ENCODE results near the gene GLIS2. TPM values are rescaled to one million over a fixed set of nuclear protein-coding genes. Genes with fewer than 3 reads are reported as not detected.

GLIS2 gene
- total and polyA plus RNA-seq, 2 of the 4 experiments (the other 2 are of a cell fraction) = 0.36 to 8.4 TPM

DNA sequence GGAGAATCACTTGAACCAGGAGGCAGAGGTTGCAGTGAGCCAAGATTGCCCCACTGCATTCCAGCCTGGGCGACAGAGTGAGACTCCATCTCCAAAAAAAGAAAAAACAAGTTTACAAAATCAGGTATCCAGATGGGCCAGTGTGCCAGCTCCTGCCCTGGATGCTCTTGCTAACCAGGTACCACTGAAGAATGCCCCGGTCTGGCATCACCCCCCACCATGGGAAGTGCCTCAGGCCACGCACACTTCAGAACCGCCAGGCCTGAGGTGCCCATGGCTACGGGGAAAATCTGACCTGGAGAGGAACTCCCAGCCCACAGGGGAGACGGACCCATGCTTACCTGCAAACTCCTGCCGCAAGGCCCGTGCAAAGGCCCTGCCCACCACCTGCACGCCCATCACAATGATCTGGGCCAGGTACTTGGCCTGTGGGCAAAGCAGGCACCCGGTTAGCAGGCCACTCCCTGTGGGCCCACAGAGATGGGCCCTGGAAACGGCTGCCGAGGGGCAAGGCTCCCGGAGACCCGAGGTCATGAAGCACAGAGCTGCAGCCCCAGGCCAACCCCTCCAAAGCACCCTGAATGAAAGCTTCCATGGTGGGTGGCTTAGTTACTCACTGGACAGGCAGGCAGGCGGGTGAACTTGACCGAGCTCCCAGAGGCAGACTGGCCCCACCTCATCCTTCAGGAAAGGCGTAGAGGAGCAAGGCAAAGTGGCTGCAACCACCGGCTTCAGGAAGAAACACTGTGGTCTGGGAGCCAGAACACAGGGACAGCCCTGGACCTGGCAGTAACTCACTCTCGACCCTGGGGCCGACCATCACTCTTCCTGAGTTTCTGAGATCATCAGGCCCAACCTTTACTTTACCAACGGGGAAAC, 27.2 kb downstream of the GLIS2 start:
- Histone ChIP-seq H3K18ac (ENCODE audit: low read depth, low read length) (no peak overlapping the region), H2BK20ac (ENCODE audit: low read depth, low read length) (no peak overlapping the region), H3K36me3 (ENCODE audit: control insufficient read depth, insufficient read depth, low read length) (peaks cover 17% of the 10 kb centered on the region), H3K4me2 (ENCODE audit: low read depth, low read length) (no peak overlapping the region), H4K5ac (ENCODE audit: low read depth, low read length) (no peak overlapping the region), H4K20me1 (ENCODE audit: insufficient read depth, low read length) (peaks cover 77% of the 10 kb centered on the region), H3K79me1 (ENCODE audit: low read depth in 1 of 2, low read length in 2 of 2) (peaks cover 37 to 86% of the 10 kb centered on the region in 2 experiments), H4K91ac (ENCODE audit: insufficient read depth, low read depth, low read length) (no peak overlapping the region), H3K9me3 (ENCODE audit: control insufficient read depth, insufficient read depth, low read length) (no peaks in the 10 kb centered on the region), H2AK9ac (replicated peaks; ENCODE audit: low read depth, low read length, poor library complexity) (peak overlapping the region; percentile 65), H2BK5ac (ENCODE audit: low read depth, low read length, poor library complexity, severe bottlenecking) (no peak overlapping the region), H3K4me1 (ENCODE audit: control insufficient read depth, insufficient read depth, low read length) (peaks cover 11% of the 10 kb centered on the region; the same call in 1 of the 2 replicates), H3K27ac (ENCODE audit: insufficient read depth, low read length) (no peak overlapping the region), H4K8ac (ENCODE audit: low read depth in 2 of 2, low read length in 2 of 2) (no peak overlapping the region), H3K9ac (ENCODE audit: low read depth, low read length) (no peak overlapping the region), H2BK120ac (ENCODE audit: low read depth, low read length) (no peak overlapping the region), H3K4ac (ENCODE audit: low read depth, low read length) (no peak overlapping the region), H3K9me1 (ENCODE audit: insufficient read depth, low read length) (peaks cover 10% of the 10 kb centered on the region; the same call in 1 of the 2 replicates), H3K23ac (ENCODE audit: low read depth, low read length) (no peak overlapping the region), H3K14ac (replicated peaks; ENCODE audit: low read depth, low read length) (no peak overlapping the region), H2BK15ac (ENCODE audit: low read depth, low read length) (no peak overlapping the region), H3K4me3 (ENCODE audit: insufficient read depth, low read depth, low read length) (no peak overlapping the region), H3K27me3 (ENCODE audit: control insufficient read depth, insufficient read depth, low read length) (no peaks in the 10 kb centered on the region), H2AFZ (replicated peaks; ENCODE audit: low read length, poor library complexity) (no peak overlapping the region), H3K56ac (ENCODE audit: extremely low read depth, insufficient read depth, low read length) (no peak overlapping the region), H2AK5ac (ENCODE audit: low read depth, low read length) (0 out of 2 replicates have a peak overlapping the region, but pooled peaks have one; percentile 38)
- ATAC-seq (ENCODE audit: low read depth) (no peak), DNase-seq (no peak)
- ChIA-PET POLR2A (ENCODE audit: unreplicated experiment) (no interaction called here), CTCF (no interaction called here)
- dilution Hi-C loops (cut with HindIII; ENCODE audit: low sequenced_read_pairs, unreplicated experiment) = no loop called here
- no peak for TF ChIP-seq BHLHE40 (IDR thresholded peaks at IDR 0.05; ENCODE audit: low read depth, low read length)
- TF ChIP-seq ELK1 (IDR thresholded peaks at IDR 0.05; ENCODE audit: borderline replicate concordance, low read depth, low read length) = no peak
- no peak for TF ChIP-seq NFE2L2 (IDR thresholded peaks at IDR 0.05; ENCODE audit: low read depth, low read length)
- TF ChIP-seq MXI1 (IDR thresholded peaks at IDR 0.05; ENCODE audit: borderline replicate concordance, low read depth, low read length) = no peak
- TF ChIP-seq MAZ (IDR thresholded peaks at IDR 0.05; ENCODE audit: borderline replicate concordance, low read depth, low read length) = no peak
- TF ChIP-seq, protein P1, sequence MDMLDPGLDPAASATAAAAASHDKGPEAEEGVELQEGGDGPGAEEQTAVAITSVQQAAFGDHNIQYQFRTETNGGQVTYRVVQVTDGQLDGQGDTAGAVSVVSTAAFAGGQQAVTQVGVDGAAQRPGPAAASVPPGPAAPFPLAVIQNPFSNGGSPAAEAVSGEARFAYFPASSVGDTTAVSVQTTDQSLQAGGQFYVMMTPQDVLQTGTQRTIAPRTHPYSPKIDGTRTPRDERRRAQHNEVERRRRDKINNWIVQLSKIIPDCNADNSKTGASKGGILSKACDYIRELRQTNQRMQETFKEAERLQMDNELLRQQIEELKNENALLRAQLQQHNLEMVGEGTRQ (IDR thresholded peaks at IDR 0.05; ENCODE audit: low read depth, low read length) = no peak
- TF ChIP-seq RAD21 (IDR thresholded peaks at IDR 0.05; ENCODE audit: low read length) = no peak
- no peak for TF ChIP-seq CEBPB (IDR thresholded peaks at IDR 0.05; ENCODE audit: low read depth, low read length)
- TF ChIP-seq SMC3 (IDR thresholded peaks at IDR 0.05; ENCODE audit: low read depth, low read length) = no peak
- TF ChIP-seq POLR2A (IDR thresholded peaks at IDR 0.05; ENCODE audit: low read depth, low read length) = no peak
- TF ChIP-seq CHD1 (IDR thresholded peaks at IDR 0.05; ENCODE audit: low read depth, low read length) = no peak
- intact Hi-C loops (cut with micrococcal nuclease) = no loop called here
- WGBS, 2 experiments (ENCODE audit: extremely low coverage in 2 of 2, insufficient read length in 1 of 2) = 95% methylated on average over 17 of the region's 21 CpGs; no CpG with 5 or more reads in 1 of the 2 experiments
- BruUV-seq (replicated peaks) = no TSS peak
- in situ Hi-C loops (cut with MboI; ENCODE audit: low sequenced_read_pairs) = no loop called here

Measured in IMR-90 (cell line).